ENCODE measurements around the gene MRPL22.
"Not testable (repeated sequence)": the region's sequence is repeated elsewhere in the genome, so short reads cannot be mapped to it uniquely, and the experiment has no call there.

MRPL22 gene

GRCh38 chr5:154940772-154941620, at the start of gene MRPL22:
Gene MRPL22 (plus strand): TSS chr5:154941073. CDS start chr5:154941111, 38 bp downstream.
- peak within 1 kb of the TSS; percentile 67 for H3K4me3 ChIP-seq (ENCODE audit: low read length)
- no peak for TF ChIP-seq ZNF274 (IDR thresholded peaks at IDR 0.05; ENCODE audit: low read depth, low read length)

DNA sequence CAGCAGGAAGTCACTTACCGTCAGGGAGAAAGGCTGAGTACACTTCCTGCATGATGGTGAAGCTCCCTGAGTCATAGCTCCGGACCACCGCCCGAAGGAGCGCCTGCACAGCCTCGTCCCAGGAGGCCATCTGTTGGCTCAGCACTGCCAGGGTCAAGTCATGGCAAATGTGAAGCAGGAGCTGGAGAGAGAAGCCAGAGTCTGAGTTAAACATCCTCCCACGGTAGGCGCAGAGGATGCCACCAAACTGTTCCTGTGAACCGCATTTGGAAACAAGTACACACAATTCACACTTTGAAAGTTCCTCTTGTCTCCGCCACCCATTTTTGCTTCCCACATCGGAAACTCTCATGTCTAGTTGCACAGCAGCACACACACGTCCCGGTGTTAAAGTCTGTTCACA, 48.5 kb upstream of the MRPL22 start:
- no peak overlapping the region for H3K4me3 ChIP-seq (ENCODE audit: low read length)
- TF ChIP-seq ZNF274 (IDR thresholded peaks at IDR 0.05; ENCODE audit: low read depth, low read length): no peak

GRCh38 chr5:154893381-154893780, 47.5 kb upstream of the MRPL22 start:
- H3K4me3 ChIP-seq (ENCODE audit: low read length): no peak overlapping the region
- no peak for TF ChIP-seq ZNF274 (IDR thresholded peaks at IDR 0.05; ENCODE audit: low read depth, low read length)

- no peak overlapping the region for H3K4me3 ChIP-seq (ENCODE audit: low read length)
- TF ChIP-seq ZNF274 (IDR thresholded peaks at IDR 0.05; ENCODE audit: low read depth, low read length): no peak
Observed at GRCh38 chr5:154895606-154896561, 45.0 kb upstream of the MRPL22 start.

- H3K4me3 ChIP-seq (ENCODE audit: low read length): no peak overlapping the region
- TF ChIP-seq ZNF274 (IDR thresholded peaks at IDR 0.05; ENCODE audit: low read depth, low read length): no peak
Observed at GRCh38 chr5:154896562-154897165, 44.2 kb upstream of the MRPL22 start.

- no peak overlapping the region for H3K4me3 ChIP-seq (ENCODE audit: low read length)
- no peak for TF ChIP-seq ZNF274 (IDR thresholded peaks at IDR 0.05; ENCODE audit: low read depth, low read length)
Observed at GRCh38 chr5:154898210-154898609, 42.7 kb upstream of the MRPL22 start.

DNA sequence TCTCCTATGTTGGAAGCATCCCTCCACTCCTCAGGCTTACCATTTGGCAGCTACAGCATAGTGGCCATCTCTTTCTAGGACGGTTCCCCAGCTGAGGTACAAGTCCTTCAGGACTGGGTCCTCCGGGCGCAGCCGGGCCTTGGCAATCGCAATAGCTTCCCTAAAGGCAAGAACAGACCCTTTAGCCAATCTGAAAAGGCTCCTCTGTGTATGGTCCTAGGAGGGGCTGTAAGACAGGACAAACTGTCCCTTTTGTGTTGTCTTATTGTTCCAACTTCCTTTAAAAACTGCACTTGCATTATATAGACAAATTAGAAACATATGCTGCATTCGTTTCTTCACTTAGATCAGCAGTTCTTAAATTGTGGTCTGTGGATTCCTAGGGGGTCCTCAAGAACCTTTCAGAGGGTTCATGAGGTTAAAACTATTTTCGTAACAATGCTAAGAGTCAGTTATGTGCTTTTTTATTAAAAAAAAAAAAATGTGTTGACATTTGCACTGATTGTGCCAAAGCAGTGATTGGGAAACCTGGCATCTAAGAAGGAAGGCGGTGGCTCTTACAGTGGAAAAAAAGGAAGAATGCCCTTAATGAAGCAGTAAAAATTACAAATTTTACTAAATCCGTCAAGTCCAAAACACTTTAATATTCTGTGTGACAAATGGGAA, 41.6 kb upstream of the MRPL22 start:
- TF ChIP-seq ZNF274 (IDR thresholded peaks at IDR 0.05; ENCODE audit: low read depth, low read length): no peak
- H3K4me3 ChIP-seq (ENCODE audit: low read length): no peak overlapping the region

GRCh38 chr5:154900066-154900465, 40.8 kb upstream of the MRPL22 start:
- TF ChIP-seq ZNF274 (IDR thresholded peaks at IDR 0.05; ENCODE audit: low read depth, low read length): no peak
- no peak overlapping the region for H3K4me3 ChIP-seq (ENCODE audit: low read length)

DNA sequence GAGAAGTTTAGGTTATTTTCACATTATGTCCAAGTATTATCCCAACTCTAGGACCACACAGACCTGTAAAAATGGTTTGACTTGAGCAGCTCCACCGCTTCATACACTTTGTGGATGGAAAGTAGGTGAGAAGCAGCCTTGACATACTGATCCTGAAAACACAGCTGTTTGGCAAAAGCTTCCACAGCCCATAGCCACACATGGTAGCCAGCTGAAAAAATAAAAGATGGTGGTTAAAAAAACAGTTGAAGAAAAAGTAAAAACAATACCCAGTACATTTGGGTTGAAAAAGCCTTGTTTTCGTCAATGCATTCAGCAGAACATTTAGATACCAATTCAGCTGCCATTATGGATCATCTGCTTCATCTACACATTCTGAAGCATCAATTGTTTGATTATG, 39.6 kb upstream of the MRPL22 start:
- H3K4me3 ChIP-seq (ENCODE audit: low read length): no peak overlapping the region
- TF ChIP-seq ZNF274 (IDR thresholded peaks at IDR 0.05; ENCODE audit: low read depth, low read length): no peak

GRCh38 chr5:154901913-154902312, 39.0 kb upstream of the MRPL22 start:
- no peak overlapping the region for H3K4me3 ChIP-seq (ENCODE audit: low read length)
- TF ChIP-seq ZNF274 (IDR thresholded peaks at IDR 0.05; ENCODE audit: low read depth, low read length): no peak

DNA sequence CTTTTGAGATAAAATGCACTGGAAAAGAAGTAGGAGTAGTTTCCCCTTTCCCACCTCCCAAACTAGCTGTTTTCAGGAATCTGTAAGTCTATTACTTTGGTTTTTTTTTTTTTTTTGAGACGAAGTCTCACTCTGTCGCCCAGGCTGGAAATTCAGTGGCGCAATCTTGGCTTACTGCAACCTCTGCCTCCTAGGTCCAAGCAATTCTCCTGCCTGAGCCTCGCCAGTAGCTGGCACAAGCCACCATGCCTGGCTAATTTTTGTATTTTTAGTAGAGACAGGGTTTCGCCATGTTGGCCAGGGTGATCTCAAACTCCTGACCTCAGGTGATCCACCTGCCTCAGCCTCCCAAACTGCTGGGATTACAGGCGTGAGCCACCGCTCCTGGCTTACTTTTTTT, 35.3 kb upstream of the MRPL22 start:
- not testable (repeated sequence) for H3K4me3 ChIP-seq (ENCODE audit: low read length)

GRCh38 chr5:154916874-154917273, 24.0 kb upstream of the MRPL22 start:
- TF ChIP-seq ZNF274 (IDR thresholded peaks at IDR 0.05; ENCODE audit: low read depth, low read length): no peak

GRCh38 chr5:154917757-154918156, 23.1 kb upstream of the MRPL22 start:
- H3K4me3 ChIP-seq (ENCODE audit: low read length): no peak overlapping the region
- TF ChIP-seq ZNF274 (IDR thresholded peaks at IDR 0.05; ENCODE audit: low read depth, low read length): no peak

More at GRCh38 chr5:154916874-154917273, 24.0 kb upstream of the MRPL22 start:
- no peak overlapping the region for H3K4me3 ChIP-seq (ENCODE audit: low read length)
